ENCODE data around the gene ETV5.

Gene ETV5

GRCh38 chr3:186108941-186109865 lies at the start of gene ETV5:
TSS of gene ETV5 (minus strand) at chr3:186109089. CDS start at chr3:186105868, 3,221 bp downstream.
- peak; percentile 98 for DNase-seq

GRCh38 chr3:186154641-186155040 lies 45.8 kb upstream of the ETV5 start:
- no peak for DNase-seq

GRCh38 chr3:186152889-186153292 lies 44.0 kb upstream of the ETV5 start:
- DNase-seq, result peak; percentile 39

GRCh38 chr3:186152361-186152798 lies 43.5 kb upstream of the ETV5 start:
- DNase-seq, result no peak

GRCh38 chr3:186151077-186151971 lies 42.4 kb upstream of the ETV5 start:
- no peak for DNase-seq

GRCh38 chr3:186150041-186150830 lies 41.3 kb upstream of the ETV5 start:
- DNase-seq, result no peak

GRCh38 chr3:186149319-186149960 lies 40.6 kb upstream of the ETV5 start:
- no peak for DNase-seq

GRCh38 chr3:186144257-186144656 lies 35.4 kb upstream of the ETV5 start:
- DNase-seq, result no peak

GRCh38 chr3:186143250-186143649 lies 34.4 kb upstream of the ETV5 start:
- no peak for DNase-seq

- DNase-seq, result peak; percentile 20
These were observed 33.6 kb upstream of the ETV5 start for GRCh38 chr3:186142393-186142932.

- no peak for DNase-seq
These were observed 32.9 kb upstream of the ETV5 start for GRCh38 chr3:186141790-186142189.

- no peak for DNase-seq
These were observed 29.5 kb upstream of the ETV5 start for GRCh38 chr3:186138272-186138981.

- DNase-seq, result no peak
These were observed 28.3 kb upstream of the ETV5 start for GRCh38 chr3:186137051-186137685.

GRCh38 chr3:186133980-186134379 lies 25.1 kb upstream of the ETV5 start:
- DNase-seq, result no peak

GRCh38 chr3:186132487-186132886 lies 23.6 kb upstream of the ETV5 start:
- DNase-seq, result no peak

- DNase-seq, result no peak
These were observed 20.3 kb upstream of the ETV5 start for GRCh38 chr3:186129206-186129605.

- DNase-seq, result no peak
These were observed 19.3 kb upstream of the ETV5 start for GRCh38 chr3:186128158-186128557.

- no peak for DNase-seq
These were observed 18.6 kb upstream of the ETV5 start for GRCh38 chr3:186127463-186127862.

GRCh38 chr3:186125118-186125517 lies 16.2 kb upstream of the ETV5 start:
- DNase-seq, result no peak

GRCh38 chr3:186124592-186124991 lies 15.7 kb upstream of the ETV5 start:
- no peak for DNase-seq

GRCh38 chr3:186123012-186123411 lies 14.1 kb upstream of the ETV5 start:
- DNase-seq, result no peak

Measured in GDM1 (cell line).